Tongue (tissue), 2 donors: ENCODE data around the gene CNPY1. TPM values are rescaled to one million over a fixed set of nuclear protein-coding genes. Genes with fewer than 3 reads are reported as not detected.
A peak's percentile ranks its signal among the peaks of the same experiment; 100 is the strongest.
"Not testable (repeated sequence)": the region's sequence is repeated elsewhere in the genome, so short reads cannot be mapped to it uniquely, and the experiment has no call there.

Experiments used
- DNase-seq: peaks from one replicate; pipeline ENCODE4 v3.0.0-alpha.2; 2015
- total RNA-seq: library from RNA; depleted of rRNA; stranded (reverse); fragments of >200 nt; gene quantifications from one replicate; pipeline ENCODE4 v1.2.3, GENCODE V29; 2014

The CNPY1 gene
- total RNA-seq, 1 donor from 2014 or later: not detected

- DNase-seq: no peak
These were observed 31.7 kb upstream of the CNPY1 start for GRCh38 chr7:155578016-155578415.

GRCh38 chr7:155577509-155577905 is 31.1 kb upstream of the CNPY1 start:
- no peak for DNase-seq

- no peak for DNase-seq
These were observed 30.6 kb upstream of the CNPY1 start for GRCh38 chr7:155576900-155577508.

- DNase-seq: no peak
These were observed 30.1 kb upstream of the CNPY1 start for GRCh38 chr7:155576416-155576815.

- no peak for DNase-seq
These were observed 28.4 kb upstream of the CNPY1 start for GRCh38 chr7:155574556-155575290.

GRCh38 chr7:155571581-155572345 is 25.4 kb upstream of the CNPY1 start:
- DNase-seq: no peak

- no peak for DNase-seq
These were observed 24.6 kb upstream of the CNPY1 start for GRCh38 chr7:155570991-155571390.

- no peak for DNase-seq
These were observed 24.0 kb upstream of the CNPY1 start for GRCh38 chr7:155570171-155570958.

- DNase-seq: no peak
These were observed 23.3 kb upstream of the CNPY1 start for GRCh38 chr7:155569681-155570080.

- no peak for DNase-seq
These were observed 22.6 kb upstream of the CNPY1 start for GRCh38 chr7:155568842-155569494.

- DNase-seq: no peak
These were observed 21.9 kb upstream of the CNPY1 start for GRCh38 chr7:155568333-155568660.

- peak; percentile 37 for DNase-seq
These were observed 21.4 kb upstream of the CNPY1 start for GRCh38 chr7:155567646-155568332.

- DNase-seq: no peak
These were observed 19.9 kb upstream of the CNPY1 start for GRCh38 chr7:155566011-155566836.

- DNase-seq: no peak
These were observed 19.2 kb upstream of the CNPY1 start for GRCh38 chr7:155565596-155565995.

- not testable (repeated sequence) for DNase-seq
These were observed 16.6 kb upstream of the CNPY1 start for GRCh38 chr7:155562976-155563375.

GRCh38 chr7:155562106-155562505 is 15.7 kb upstream of the CNPY1 start:
- no peak for DNase-seq

GRCh38 chr7:155560982-155561686 is 14.8 kb upstream of the CNPY1 start:
- no peak for DNase-seq

GRCh38 chr7:155560196-155560885 is 14.0 kb upstream of the CNPY1 start:
- no peak for DNase-seq

GRCh38 chr7:155559519-155560108 is 13.3 kb upstream of the CNPY1 start:
- DNase-seq: no peak
